Brain microvascular endothelial cell (primary cell): ENCODE data around the gene SPECC1.

Source experiments
- DNase-seq: peaks from one replicate; pipeline ENCODE4 v3.0.0-alpha.2; 2020
- H3K27ac ChIP-seq: fragments of 250-450 bp; sonication (Bioruptor Pico); 2 replicates; pipeline ENCODE4 v1.5.1; 2020; ENCODE audit warnings: mild to moderate bottlenecking, moderate library complexity
- H3K27me3 ChIP-seq: fragments of 250-450 bp; sonication (Bioruptor Pico); replicated peaks from 2 replicates; pipeline ENCODE4 v1.5.1; 2020; ENCODE audit warnings: mild to moderate bottlenecking
- H3K36me3 ChIP-seq: fragments of 250-450 bp; sonication (Bioruptor Pico); replicated peaks from 2 replicates; pipeline ENCODE4 v1.5.1; 2020; ENCODE audit warnings: mild to moderate bottlenecking
- H3K4me3 ChIP-seq: 2 replicates; pipeline ENCODE4 v1.5.1; 2011; ENCODE audit warnings: low read depth, mild to moderate bottlenecking, control low read depth, low read length, moderate library complexity
- in situ Hi-C: cut with HindIII; loops from 2 replicates; pipeline ENCODE4 v1.10.0; 2017; ENCODE audit warnings: low sequenced_read_pairs, low pct_ligation_motif_present
- TF ChIP-seq, protein P1 (sequence below): IDR thresholded peaks from 2 replicates; pipeline ENCODE4 v1.5.1; 2011; ENCODE audit warnings: low read depth, mild to moderate bottlenecking, moderate library complexity, low read length, control low read depth, inconsistent platforms; ENCODE audit errors: missing control alignments

SPECC1 gene

GRCh38 chr17:19991252-19991885 is 17.8 kb upstream of the SPECC1 start:
- Histone ChIP-seq H3K27me3 (no peaks in the 10 kb centered on the region), H3K36me3 (no peaks in the 10 kb centered on the region), H3K4me3 (no peak overlapping the region), H3K27ac (no peak overlapping the region)
- in situ Hi-C loops = no loop called here
- TF ChIP-seq, protein P1, sequence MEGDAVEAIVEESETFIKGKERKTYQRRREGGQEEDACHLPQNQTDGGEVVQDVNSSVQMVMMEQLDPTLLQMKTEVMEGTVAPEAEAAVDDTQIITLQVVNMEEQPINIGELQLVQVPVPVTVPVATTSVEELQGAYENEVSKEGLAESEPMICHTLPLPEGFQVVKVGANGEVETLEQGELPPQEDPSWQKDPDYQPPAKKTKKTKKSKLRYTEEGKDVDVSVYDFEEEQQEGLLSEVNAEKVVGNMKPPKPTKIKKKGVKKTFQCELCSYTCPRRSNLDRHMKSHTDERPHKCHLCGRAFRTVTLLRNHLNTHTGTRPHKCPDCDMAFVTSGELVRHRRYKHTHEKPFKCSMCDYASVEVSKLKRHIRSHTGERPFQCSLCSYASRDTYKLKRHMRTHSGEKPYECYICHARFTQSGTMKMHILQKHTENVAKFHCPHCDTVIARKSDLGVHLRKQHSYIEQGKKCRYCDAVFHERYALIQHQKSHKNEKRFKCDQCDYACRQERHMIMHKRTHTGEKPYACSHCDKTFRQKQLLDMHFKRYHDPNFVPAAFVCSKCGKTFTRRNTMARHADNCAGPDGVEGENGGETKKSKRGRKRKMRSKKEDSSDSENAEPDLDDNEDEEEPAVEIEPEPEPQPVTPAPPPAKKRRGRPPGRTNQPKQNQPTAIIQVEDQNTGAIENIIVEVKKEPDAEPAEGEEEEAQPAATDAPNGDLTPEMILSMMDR = no peak
- DNase-seq = no peak

- Histone ChIP-seq H3K27ac (no peak overlapping the region), H3K4me3 (no peak overlapping the region), H3K36me3 (no peaks in the 10 kb centered on the region), H3K27me3 (no peaks in the 10 kb centered on the region)
- peak; percentile 79 for DNase-seq
- TF ChIP-seq, protein P1 = peak; percentile 75
- in situ Hi-C loops = no loop called here
Observed at GRCh38 chr17:19992803-19993713, 16.1 kb upstream of the SPECC1 start.

DNA sequence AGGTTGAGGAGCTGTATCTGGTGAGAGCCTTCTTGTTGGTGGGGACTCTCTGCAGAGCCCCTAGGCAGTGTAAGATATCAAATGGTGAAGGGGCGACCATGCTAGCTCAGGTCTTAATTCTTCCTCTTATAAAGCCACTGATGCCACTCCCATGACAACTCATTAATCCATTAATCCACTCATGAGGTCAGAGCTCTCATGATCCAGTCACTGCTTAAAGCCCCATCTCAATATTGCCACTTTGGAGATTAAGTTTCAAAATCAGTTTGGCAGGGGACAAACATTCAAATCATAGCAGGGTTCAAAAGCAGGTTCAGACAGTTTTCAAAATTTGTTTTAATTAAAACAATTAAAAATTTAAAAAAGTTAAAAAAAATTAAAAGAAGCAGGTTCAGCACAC is 13.1 kb upstream of the SPECC1 start:
- no peaks in the 10 kb centered on the region for H3K36me3 ChIP-seq
- TF ChIP-seq, protein P1 = no peak
- H3K27ac ChIP-seq = no peak overlapping the region
- H3K4me3 ChIP-seq = no peak overlapping the region
- DNase-seq = no peak
- no peaks in the 10 kb centered on the region for H3K27me3 ChIP-seq
- in situ Hi-C loops = no loop called here

GRCh38 chr17:19996502-19996901 is 12.7 kb upstream of the SPECC1 start:
- TF ChIP-seq, protein P1 = no peak
- in situ Hi-C loops = no loop called here
- no peak for DNase-seq

DNA sequence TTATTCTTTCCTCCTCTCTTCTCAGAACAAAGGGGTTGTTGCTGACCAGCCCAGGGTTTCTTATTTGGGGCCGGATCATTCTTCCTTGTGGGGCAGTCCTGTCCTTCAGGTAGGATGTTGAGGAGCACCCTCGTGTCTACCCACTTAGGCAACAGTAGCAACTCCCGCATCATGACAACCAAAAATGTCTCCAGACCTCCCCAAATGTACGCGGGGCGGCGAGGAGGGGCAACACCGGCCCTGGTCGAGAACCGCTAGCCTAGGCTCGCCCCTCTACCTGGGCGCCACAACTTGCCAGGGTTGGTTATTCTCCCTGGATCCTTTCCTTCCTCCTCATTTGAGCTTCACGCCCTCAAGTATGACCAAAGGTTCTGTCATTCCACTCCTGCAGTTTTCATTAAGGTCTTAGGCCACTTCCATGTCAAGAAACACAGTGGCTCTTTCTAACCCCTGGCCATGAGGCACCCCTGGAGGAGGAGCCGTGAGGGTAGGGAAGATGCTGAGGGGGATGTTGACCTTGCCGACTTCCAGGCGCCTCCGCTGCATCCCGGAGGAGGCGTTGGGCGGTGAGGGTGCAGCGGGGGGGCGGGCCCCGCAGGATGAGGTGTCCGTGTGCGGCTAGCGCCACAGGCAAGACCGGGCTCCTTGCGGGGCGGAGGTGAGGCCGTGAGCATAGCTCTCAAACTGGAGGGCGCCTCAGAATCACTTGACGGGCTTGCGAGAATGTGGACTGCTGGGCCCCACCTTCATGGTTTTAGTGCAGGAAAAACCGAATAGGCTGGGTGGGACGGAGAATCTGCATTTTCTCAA is 712 bp upstream of the SPECC1 start:
- DNase-seq = no peak
- no peak overlapping the region for H3K27ac ChIP-seq
- peaks cover 20% of the 10 kb centered on the region for H3K27me3 ChIP-seq
- TF ChIP-seq, protein P1 = no peak
- H3K4me3 ChIP-seq = peak overlapping the region; percentile 66
- no peaks in the 10 kb centered on the region for H3K36me3 ChIP-seq
- in situ Hi-C loops = no loop called here

More at GRCh38 chr17:19996502-19996901, 12.7 kb upstream of the SPECC1 start:
- Histone ChIP-seq H3K4me3 (no peak overlapping the region), H3K27ac (no peak overlapping the region), H3K27me3 (no peaks in the 10 kb centered on the region), H3K36me3 (no peaks in the 10 kb centered on the region)
